HepG2 (cell line): Measurements from ENCODE around the gene ZDHHC9. TPM values are rescaled to one million over a fixed set of nuclear protein-coding genes. Genes with fewer than 3 reads are reported as not detected.

Source experiments
- EP300 ChIP-seq, 3 experiments: sonication (generic) in 1 of 3; formaldehyde crosslinking in 1 of 3; IDR thresholded peaks; 2 replicates each; pipeline versions ENCODE4 v1.5.1 to v1.6.1; 2011 to 2020; ENCODE audit warnings: low read depth in 2 of 3, low read length in 2 of 3, borderline replicate concordance in 1 of 3, improper control_type of control experiment in 1 of 3, mild to moderate bottlenecking in 1 of 3, missing genetic modification reagents in 1 of 3, moderate library complexity in 1 of 3
- ETV5 ChIP-seq: IDR thresholded peaks from 2 replicates; pipeline ENCODE4 v1.6.1; 2018; ENCODE audit warnings: missing biosample characterization, missing genetic modification reagents, inconsistent platforms, borderline replicate concordance
- HNRNPLL ChIP-seq: fragments of 200-400 bp; formaldehyde crosslinking; IDR thresholded peaks from 2 replicates; pipeline ENCODE4 v1.6.1; 2017; ENCODE audit warnings: mild to moderate bottlenecking, low read depth, low read length; ENCODE audit not compliant: poor library complexity, severe bottlenecking
- KDM2A ChIP-seq: sonication (generic); formaldehyde crosslinking; IDR thresholded peaks from 2 replicates; pipeline ENCODE4 v1.4.0; 2020; ENCODE audit warnings: low read depth, missing genetic modification reagents, borderline replicate concordance
- KMT2A ChIP-seq: sonication (generic); formaldehyde crosslinking; IDR thresholded peaks from 2 replicates; pipeline ENCODE4 v1.4.0; 2020; ENCODE audit warnings: missing genetic modification reagents
- TCF7 ChIP-seq: sonication (generic); IDR thresholded peaks from 2 replicates; pipeline ENCODE4 v1.6.1; 2016; ENCODE audit warnings: antibody characterized with exemption, low read depth
- ZNF569 ChIP-seq: sonication (generic); formaldehyde crosslinking; IDR thresholded peaks from 2 replicates; pipeline ENCODE4 v1.5.0; 2020; ENCODE audit warnings: mild to moderate bottlenecking, missing genetic modification reagents, moderate library complexity, borderline replicate concordance
- polyA plus RNA-seq, 8 experiments: library from polyadenylated mRNA; depleted of rRNA in 3 of 8; stranded (reverse) in 7 of 8; unstranded in 1 of 8; fragments of >200 nt; fragmentation: Illumina TruSeq in 4 of 8; extraction: Trizol in 4 of 8; gene quantifications; 2 replicates each; pipeline versions ENCODE4 v1.2.1 to v1.2.3, GENCODE V29; 2011 to 2016; ENCODE audit warnings: low read depth in 4 of 8, missing spikeins in 1 of 8, mixed read lengths in 1 of 8; ENCODE audit not compliant: insufficient read depth in 1 of 8
- total RNA-seq, 5 experiments: library from RNA; depleted of rRNA; stranded (reverse); fragments of >200 nt; fragmentation: Illumina TruSeq; extraction: Trizol; gene quantifications; 2 replicates each; pipeline ENCODE4 v1.2.3, GENCODE V29; 2016; ENCODE audit warnings: low read depth in 1 of 5
- TF ChIP-seq, protein P1 (sequence below), 2 experiments: fragments of 450-650 bp in 1 of 2; sonication (generic) in 1 of 2; formaldehyde crosslinking; IDR thresholded peaks; 2 replicates each; pipeline versions ENCODE4 v1.5.0 to v1.8.0; 2020 to 2022; ENCODE audit warnings: mild to moderate bottlenecking in 1 of 2, missing genetic modification reagents in 1 of 2
- TF ChIP-seq, protein P2 (sequence below): sonication (generic); formaldehyde crosslinking; IDR thresholded peaks from 2 replicates; pipeline ENCODE4 v1.5.1; 2020; ENCODE audit warnings: mild to moderate bottlenecking, missing genetic modification reagents, moderate library complexity

The ZDHHC9 gene
- total and polyA plus RNA-seq, 2 of the 13 experiments (the other 11 are each of a cell fraction or from before 2014, with no cell fraction given): 28.3 to 53.1 TPM

DNA sequence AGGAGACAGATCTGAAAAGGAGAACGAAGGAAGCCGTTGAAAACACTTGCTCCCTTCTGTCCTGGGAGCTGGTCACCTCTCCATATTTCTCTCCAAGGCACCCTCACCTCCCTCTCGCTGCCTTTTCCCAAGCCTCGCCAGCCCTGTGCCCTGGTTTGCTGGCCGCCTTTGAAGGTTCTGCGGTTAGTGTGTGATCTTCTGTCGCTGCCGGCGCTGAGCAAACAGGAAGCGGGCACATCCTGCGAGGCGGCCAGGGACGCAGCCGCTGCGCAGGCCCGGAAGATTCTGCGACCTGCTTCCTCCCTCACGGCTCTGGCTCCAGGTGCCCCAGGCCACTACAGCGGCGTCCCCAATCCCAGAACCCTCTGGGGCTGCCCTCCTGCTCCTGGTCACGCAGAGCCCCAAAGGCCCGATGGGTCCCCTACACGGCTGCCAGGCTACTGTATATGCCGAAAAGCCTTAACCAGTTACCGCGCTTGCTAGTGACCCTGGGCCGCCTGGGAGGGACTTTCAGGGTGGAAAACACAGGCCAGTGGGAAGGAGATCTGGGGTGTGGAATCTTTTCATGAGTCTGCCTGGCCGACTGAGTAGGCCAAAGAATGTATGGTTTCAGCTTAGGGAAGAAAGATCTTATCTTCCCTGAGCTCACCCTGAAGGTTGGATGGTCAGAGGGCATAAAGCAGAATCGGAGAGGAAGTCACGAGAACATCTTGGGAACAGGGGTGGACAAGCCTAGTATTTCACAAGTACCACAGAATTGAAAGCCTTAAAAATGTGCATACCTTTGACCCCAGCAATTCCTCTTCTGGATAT, 66.3 kb downstream of the ZDHHC9 start (continued):
- TF ChIP-seq EP300 (IDR thresholded peaks at IDR 0.05; ENCODE audit: low read depth in 2 of 2, low read length in 2 of 2) (no peak), EP300 (CRISPR knock-in tag; IDR thresholded peaks at IDR 0.05; ENCODE audit: borderline replicate concordance) (peak; percentile 51; the same call in 1 of the 2 replicates), KDM2A (CRISPR knock-in tag) (peak; percentile 37; the same call in 1 of the 2 replicates), TCF7 (peak; percentile 89), HNRNPLL (peak; percentile 73), ETV5 (CRISPR knock-in tag) (peak; percentile 76; the same call in 1 of the 2 replicates), KMT2A (CRISPR knock-in tag) (no peak), ZNF569 (CRISPR knock-in tag) (no peak)
- TF ChIP-seq, protein P1, sequence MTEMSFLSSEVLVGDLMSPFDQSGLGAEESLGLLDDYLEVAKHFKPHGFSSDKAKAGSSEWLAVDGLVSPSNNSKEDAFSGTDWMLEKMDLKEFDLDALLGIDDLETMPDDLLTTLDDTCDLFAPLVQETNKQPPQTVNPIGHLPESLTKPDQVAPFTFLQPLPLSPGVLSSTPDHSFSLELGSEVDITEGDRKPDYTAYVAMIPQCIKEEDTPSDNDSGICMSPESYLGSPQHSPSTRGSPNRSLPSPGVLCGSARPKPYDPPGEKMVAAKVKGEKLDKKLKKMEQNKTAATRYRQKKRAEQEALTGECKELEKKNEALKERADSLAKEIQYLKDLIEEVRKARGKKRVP (CRISPR knock-in tag; IDR thresholded peaks at IDR 0.05): no peak
- TF ChIP-seq, protein P2, sequence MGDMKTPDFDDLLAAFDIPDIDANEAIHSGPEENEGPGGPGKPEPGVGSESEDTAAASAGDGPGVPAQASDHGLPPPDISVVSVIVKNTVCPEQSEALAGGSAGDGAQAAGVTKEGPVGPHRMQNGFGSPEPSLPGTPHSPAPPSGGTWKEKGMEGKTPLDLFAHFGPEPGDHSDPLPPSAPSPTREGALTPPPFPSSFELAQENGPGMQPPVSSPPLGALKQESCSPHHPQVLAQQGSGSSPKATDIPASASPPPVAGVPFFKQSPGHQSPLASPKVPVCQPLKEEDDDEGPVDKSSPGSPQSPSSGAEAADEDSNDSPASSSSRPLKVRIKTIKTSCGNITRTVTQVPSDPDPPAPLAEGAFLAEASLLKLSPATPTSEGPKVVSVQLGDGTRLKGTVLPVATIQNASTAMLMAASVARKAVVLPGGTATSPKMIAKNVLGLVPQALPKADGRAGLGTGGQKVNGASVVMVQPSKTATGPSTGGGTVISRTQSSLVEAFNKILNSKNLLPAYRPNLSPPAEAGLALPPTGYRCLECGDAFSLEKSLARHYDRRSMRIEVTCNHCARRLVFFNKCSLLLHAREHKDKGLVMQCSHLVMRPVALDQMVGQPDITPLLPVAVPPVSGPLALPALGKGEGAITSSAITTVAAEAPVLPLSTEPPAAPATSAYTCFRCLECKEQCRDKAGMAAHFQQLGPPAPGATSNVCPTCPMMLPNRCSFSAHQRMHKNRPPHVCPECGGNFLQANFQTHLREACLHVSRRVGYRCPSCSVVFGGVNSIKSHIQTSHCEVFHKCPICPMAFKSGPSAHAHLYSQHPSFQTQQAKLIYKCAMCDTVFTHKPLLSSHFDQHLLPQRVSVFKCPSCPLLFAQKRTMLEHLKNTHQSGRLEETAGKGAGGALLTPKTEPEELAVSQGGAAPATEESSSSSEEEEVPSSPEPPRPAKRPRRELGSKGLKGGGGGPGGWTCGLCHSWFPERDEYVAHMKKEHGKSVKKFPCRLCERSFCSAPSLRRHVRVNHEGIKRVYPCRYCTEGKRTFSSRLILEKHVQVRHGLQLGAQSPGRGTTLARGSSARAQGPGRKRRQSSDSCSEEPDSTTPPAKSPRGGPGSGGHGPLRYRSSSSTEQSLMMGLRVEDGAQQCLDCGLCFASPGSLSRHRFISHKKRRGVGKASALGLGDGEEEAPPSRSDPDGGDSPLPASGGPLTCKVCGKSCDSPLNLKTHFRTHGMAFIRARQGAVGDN: peak; percentile 88
